ENCODE results near the gene PSME4.
"Not testable (repeated sequence)": the region's sequence is repeated elsewhere in the genome, so short reads cannot be mapped to it uniquely, and the experiment has no call there.

PSME4 gene

GRCh38 chr2:53851052-53851757 lies 119.6 kb downstream of the PSME4 start:
- in situ Hi-C loops (cut with MboI; ENCODE audit: low sequenced_read_pairs): not testable (repeated sequence)

GRCh38 chr2:53848062-53848461 lies 122.7 kb downstream of the PSME4 start:
- in situ Hi-C loops (cut with MboI; ENCODE audit: low sequenced_read_pairs): no loop called here

GRCh38 chr2:53843595-53843994 lies 127.2 kb downstream of the PSME4 start:
- in situ Hi-C loops (cut with MboI; ENCODE audit: low sequenced_read_pairs): no loop called here

- in situ Hi-C loops (cut with MboI; ENCODE audit: low sequenced_read_pairs): no loop called here
Observed at GRCh38 chr2:53842891-53843290, 127.9 kb downstream of the PSME4 start.

- in situ Hi-C loops (cut with MboI; ENCODE audit: low sequenced_read_pairs): not testable (repeated sequence)
Observed at GRCh38 chr2:53841651-53842050, 129.1 kb downstream of the PSME4 start.

GRCh38 chr2:53840580-53840979 lies 130.2 kb downstream of the PSME4 start:
- in situ Hi-C loops (cut with MboI; ENCODE audit: low sequenced_read_pairs): no loop called here

- in situ Hi-C loops (cut with MboI; ENCODE audit: low sequenced_read_pairs): not testable (repeated sequence)
Observed at GRCh38 chr2:53829980-53830290, 140.9 kb downstream of the PSME4 start.

GRCh38 chr2:53829273-53829979 lies 141.4 kb downstream of the PSME4 start:
- in situ Hi-C loops (cut with MboI; ENCODE audit: low sequenced_read_pairs): no loop called here

GRCh38 chr2:53828331-53828730 lies 142.5 kb downstream of the PSME4 start:
- in situ Hi-C loops (cut with MboI; ENCODE audit: low sequenced_read_pairs): no loop called here

- in situ Hi-C loops (cut with MboI; ENCODE audit: low sequenced_read_pairs): no loop called here
Observed at GRCh38 chr2:53827398-53828175, 143.2 kb downstream of the PSME4 start.

GRCh38 chr2:53826587-53827397 lies 144.0 kb downstream of the PSME4 start:
- in situ Hi-C loops (cut with MboI; ENCODE audit: low sequenced_read_pairs): no loop called here

GRCh38 chr2:53826030-53826410 lies 144.8 kb downstream of the PSME4 start:
- in situ Hi-C loops (cut with MboI; ENCODE audit: low sequenced_read_pairs): no loop called here

GRCh38 chr2:53823639-53824038 lies 147.2 kb downstream of the PSME4 start:
- in situ Hi-C loops (cut with MboI; ENCODE audit: low sequenced_read_pairs): not testable (repeated sequence)

- in situ Hi-C loops (cut with MboI; ENCODE audit: low sequenced_read_pairs): no loop called here
Observed at GRCh38 chr2:53821810-53822209, 149.0 kb downstream of the PSME4 start.

- in situ Hi-C loops (cut with MboI; ENCODE audit: low sequenced_read_pairs): no loop called here
Observed at GRCh38 chr2:53820711-53821110, 150.1 kb downstream of the PSME4 start.

- in situ Hi-C loops (cut with MboI; ENCODE audit: low sequenced_read_pairs): no loop called here
Observed at GRCh38 chr2:53820048-53820447, 150.7 kb downstream of the PSME4 start.

- in situ Hi-C loops (cut with MboI; ENCODE audit: low sequenced_read_pairs): no loop called here
Observed at GRCh38 chr2:53819634-53820033, 151.2 kb downstream of the PSME4 start.

GRCh38 chr2:53818854-53819435 lies 151.8 kb downstream of the PSME4 start:
- in situ Hi-C loops (cut with MboI; ENCODE audit: low sequenced_read_pairs): no loop called here

All from HL-60/S4 treated with phorbol 12-myristate 13-acetate at 8.2 ng/mL for 4 days and 3 days (cell line).